KOPT-K1 (cell line): ENCODE measurements around the gene CUEDC1.

Experiments used
- H3K27ac ChIP-seq: fragments of 200-600 bp; sonication (generic); 2 replicates; pipeline ENCODE4 v1.5.1; 2016; ENCODE audit warnings: antibody characterized with exemption, mild to moderate bottlenecking, low read depth, low read length; ENCODE audit not compliant: poor library complexity, severe bottlenecking
- H3K36me3 ChIP-seq: fragments of 200-600 bp; sonication (generic); 2 replicates; pipeline ENCODE4 v1.5.1; 2017; ENCODE audit warnings: antibody characterized with exemption, mild to moderate bottlenecking, low read length, moderate library complexity; ENCODE audit not compliant: insufficient read depth
- H3K9me3 ChIP-seq: fragments of 200-600 bp; sonication (generic); 2 replicates; pipeline ENCODE4 v1.5.1; 2017; ENCODE audit warnings: antibody characterized with exemption, low read length, mild to moderate bottlenecking; ENCODE audit not compliant: insufficient read depth, poor library complexity, severe bottlenecking

The CUEDC1 gene

GRCh38 chr17:57954397-57955182, 622 bp downstream of the CUEDC1 start:
- H3K27ac ChIP-seq: no peak overlapping the region
- no peaks in the 10 kb centered on the region for H3K9me3 ChIP-seq
- H3K36me3 ChIP-seq: no peaks in the 10 kb centered on the region

- Histone ChIP-seq H3K36me3 (no peaks in the 10 kb centered on the region), H3K9me3 (no peaks in the 10 kb centered on the region), H3K27ac (no peak overlapping the region)
Measured at GRCh38 chr17:57953705-57954396, 1.4 kb downstream of the CUEDC1 start.

DNA sequence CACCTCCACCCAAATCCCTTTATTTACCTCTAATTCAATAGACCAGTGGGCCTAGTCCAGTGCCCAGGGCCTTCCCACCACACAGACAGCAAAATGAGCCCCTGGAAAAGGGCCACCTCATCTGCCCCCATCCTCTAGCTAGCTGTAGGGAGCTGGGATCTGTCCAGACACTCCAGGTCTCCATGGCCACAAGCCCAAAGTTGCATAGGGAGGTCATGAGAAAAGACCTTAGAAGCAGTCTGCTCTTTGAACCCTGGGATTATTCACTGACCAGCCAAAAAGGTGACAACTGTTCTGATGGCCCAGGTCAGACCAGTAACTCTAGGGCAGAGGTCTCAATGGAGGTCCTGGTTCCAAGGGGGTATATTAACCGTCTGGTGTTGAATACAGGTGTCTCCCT, 2.0 kb downstream of the CUEDC1 start:
- H3K36me3 ChIP-seq: no peaks in the 10 kb centered on the region
- H3K9me3 ChIP-seq: no peaks in the 10 kb centered on the region
- H3K27ac ChIP-seq: no peak overlapping the region

- H3K27ac ChIP-seq: no peak overlapping the region
- H3K9me3 ChIP-seq: no peaks in the 10 kb centered on the region
- no peaks in the 10 kb centered on the region for H3K36me3 ChIP-seq
Measured at GRCh38 chr17:57949649-57950048, 5.6 kb downstream of the CUEDC1 start.

DNA sequence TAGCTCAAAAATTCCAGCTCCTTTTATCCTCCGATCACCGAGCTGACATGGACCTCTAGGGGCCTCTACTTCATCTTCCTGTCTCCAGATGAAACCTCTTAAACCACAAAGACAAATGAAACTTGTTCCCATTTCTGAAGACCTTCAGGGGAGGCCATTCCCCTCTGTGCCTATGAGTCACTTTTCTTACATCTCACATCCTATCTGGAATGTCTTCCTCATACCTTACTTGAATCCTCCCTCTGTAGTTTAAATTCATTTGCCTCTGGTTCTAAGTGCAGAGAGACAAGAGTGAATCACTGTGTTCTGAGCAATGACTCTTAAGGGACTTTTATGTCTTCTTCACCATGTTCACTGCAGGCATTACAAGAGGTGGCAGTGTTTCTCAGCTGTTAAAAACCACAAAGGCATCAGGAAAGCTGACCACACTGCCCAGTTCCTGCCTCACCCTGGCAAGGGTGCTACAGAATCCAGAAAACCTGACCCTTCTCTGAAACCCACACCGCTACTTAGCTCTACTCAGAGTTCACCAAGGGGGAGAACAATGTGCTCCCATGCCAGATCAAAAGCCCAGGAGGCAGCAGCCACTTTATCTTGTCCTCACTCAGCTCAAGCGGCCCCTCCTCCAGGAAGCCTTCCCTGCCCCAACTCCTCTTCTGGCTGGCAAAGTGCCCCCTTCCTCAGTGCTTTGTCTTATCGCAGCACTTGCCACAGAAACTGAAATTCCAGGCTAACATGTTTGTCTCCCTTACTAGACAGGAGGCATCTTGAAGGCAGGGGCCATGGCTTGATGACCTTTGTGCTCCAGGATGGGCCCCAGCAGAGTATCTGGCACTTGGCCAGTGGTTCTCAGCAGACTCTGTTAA, 6.4 kb downstream of the CUEDC1 start:
- Histone ChIP-seq H3K36me3 (no peaks in the 10 kb centered on the region), H3K27ac (no peak overlapping the region), H3K9me3 (no peaks in the 10 kb centered on the region)

- Histone ChIP-seq H3K36me3 (no peaks in the 10 kb centered on the region), H3K27ac (no peak overlapping the region), H3K9me3 (no peaks in the 10 kb centered on the region)
Measured at GRCh38 chr17:57948169-57948554, 7.0 kb downstream of the CUEDC1 start.

DNA sequence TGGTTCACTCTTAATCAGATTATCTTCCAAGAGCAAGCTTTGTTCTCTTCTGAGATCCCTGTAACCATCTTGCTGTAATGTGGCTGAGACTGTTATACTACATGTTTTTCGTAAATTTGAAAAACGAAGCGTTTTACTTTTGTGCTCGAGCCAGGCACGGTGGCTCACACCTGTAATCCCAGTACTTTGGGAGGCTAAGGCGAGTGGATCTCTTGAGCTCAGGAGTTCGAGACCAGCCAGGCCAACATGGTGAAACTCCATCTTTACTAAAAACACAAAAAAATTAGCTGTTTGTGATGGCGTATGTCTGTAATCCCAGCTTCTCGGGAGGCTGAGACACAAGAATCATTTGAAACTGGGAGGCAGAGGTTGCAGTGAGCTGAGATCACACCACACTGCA, 7.8 kb downstream of the CUEDC1 start:
- no peak overlapping the region for H3K27ac ChIP-seq

DNA sequence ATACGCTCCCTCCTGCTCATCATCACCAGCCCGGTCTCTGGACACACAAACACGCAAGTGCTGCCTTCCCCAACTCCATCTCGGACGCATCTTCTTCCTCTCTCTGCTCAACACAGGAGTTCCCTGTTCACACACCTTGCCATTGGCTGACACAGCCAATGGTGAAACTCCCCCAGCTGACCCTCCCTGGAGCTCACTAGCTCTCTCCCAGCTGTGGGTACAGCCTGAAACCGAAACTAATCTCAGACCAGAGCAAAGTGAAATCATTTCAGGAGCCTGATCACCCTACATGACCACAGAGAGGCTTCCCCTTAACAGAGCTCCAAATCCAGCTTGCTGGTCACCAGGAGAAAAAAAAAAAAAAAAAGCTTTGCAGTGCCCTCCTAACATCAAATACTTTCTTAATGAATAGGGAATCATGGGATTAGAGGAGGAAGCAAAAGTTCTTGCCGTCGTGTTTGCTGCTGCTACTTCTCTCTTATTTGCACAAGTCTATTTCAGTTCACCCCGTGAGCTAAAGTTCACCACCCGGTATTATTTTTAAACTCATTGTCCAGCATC, 8.3 kb downstream of the CUEDC1 start:
- H3K9me3 ChIP-seq: no peaks in the 10 kb centered on the region
- H3K27ac ChIP-seq: no peak overlapping the region
- H3K36me3 ChIP-seq: no peaks in the 10 kb centered on the region

More for the DNA sequence above, 7.8 kb downstream of the CUEDC1 start:
- no peaks in the 10 kb centered on the region for H3K36me3 ChIP-seq
- H3K9me3 ChIP-seq: no peaks in the 10 kb centered on the region

GRCh38 chr17:57945996-57946797, 9.0 kb downstream of the CUEDC1 start:
- Histone ChIP-seq H3K27ac (no peak overlapping the region), H3K9me3 (no peaks in the 10 kb centered on the region)

GRCh38 chr17:57944908-57945307, 10.3 kb downstream of the CUEDC1 start:
- Histone ChIP-seq H3K27ac (no peak overlapping the region), H3K36me3 (no peaks in the 10 kb centered on the region), H3K9me3 (no peaks in the 10 kb centered on the region)

More at GRCh38 chr17:57945996-57946797, 9.0 kb downstream of the CUEDC1 start:
- no peaks in the 10 kb centered on the region for H3K36me3 ChIP-seq

DNA sequence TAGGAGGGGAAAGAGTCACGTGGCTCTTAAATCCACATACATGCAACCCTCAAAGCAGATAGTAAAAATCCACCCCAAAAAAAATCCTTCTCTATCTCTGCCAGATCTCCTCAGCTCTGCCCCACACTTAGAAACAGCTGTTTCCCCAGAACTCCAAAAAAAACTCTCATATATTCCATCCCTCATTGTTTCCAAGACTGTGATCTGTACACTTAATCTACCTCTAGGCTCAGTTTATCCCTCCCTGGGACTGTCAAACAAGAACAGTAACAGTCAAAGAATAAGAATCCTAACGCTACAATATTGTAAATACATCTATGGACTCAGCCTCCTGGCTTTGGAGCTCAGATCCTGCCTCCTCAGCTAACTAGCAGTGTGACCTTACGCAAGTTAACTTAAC, 11.6 kb downstream of the CUEDC1 start:
- no peak overlapping the region for H3K27ac ChIP-seq
- no peaks in the 10 kb centered on the region for H3K36me3 ChIP-seq
- H3K9me3 ChIP-seq: no peaks in the 10 kb centered on the region

DNA sequence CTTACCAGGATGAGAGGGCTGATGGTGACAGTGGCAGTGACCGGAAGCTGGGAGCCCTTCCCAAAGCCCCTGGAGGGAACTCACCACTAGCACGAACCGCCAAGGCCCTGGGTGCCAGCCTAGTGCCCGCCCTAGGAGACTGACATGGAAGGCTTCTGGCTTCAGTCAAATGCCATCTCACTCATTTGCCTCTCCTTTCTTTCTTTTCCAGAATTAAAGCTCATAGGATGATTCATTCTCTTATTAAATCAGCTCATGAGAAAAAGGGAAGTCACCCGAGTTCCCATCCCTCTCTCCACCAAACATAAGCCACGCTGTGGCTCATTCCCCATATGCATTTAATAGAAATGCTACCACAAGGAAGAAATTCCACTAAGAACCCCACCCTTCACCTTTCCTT, 12.1 kb downstream of the CUEDC1 start:
- H3K9me3 ChIP-seq: no peaks in the 10 kb centered on the region
- no peaks in the 10 kb centered on the region for H3K36me3 ChIP-seq
- H3K27ac ChIP-seq: no peak overlapping the region

DNA sequence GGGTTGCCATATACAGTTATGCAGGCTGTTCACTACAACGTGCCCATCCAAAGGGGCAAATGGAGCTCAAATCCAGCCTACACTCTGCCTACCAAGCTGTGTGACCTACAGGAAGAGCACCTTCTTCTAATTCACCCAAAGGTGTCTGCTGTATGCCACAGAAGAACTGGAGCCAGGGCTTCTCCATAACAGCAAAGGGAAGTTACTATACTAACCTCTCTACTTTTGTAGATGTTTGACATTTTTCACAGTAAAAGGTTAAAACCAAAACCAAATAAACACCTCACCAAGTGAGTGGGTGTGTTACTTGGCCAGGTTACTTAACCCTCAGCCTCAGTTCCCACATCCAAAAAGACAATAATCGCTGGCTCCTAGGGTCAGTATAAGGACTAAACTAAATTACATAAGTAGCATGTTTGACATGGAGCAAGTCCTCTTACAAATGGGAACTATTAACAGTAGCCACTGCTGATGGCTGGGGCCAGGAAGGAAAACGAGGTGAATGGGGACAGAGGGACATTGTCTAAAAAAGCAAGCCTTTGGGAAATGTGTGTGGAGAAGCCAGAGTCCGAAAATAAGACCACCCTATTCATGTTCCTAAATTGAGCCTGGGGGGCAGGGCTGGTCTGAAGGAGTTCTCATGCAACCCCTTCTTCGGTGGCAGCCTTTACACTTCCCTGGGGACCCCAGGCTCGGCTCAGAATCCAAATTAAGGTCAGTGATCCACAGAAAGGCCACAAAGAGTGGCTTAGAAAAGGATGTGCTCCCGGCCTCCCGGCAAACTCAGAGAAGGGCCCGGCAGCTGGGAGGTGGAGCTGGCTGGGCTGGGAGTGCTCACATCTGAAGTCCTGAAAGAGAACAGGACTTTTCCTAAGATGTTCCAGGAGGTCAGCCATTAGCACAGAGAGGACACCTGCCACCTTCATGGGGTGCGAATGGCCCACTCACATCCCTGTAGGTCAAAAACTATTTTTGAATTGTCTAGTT, 13.5 kb downstream of the CUEDC1 start:
- H3K9me3 ChIP-seq: no peaks in the 10 kb centered on the region
- no peaks in the 10 kb centered on the region for H3K36me3 ChIP-seq
- H3K27ac ChIP-seq: no peak overlapping the region
